NCI-H187 (cell line): Measurements from ENCODE around the gene RELN.
"Not testable (repeated sequence)": the region's sequence is repeated elsewhere in the genome, so short reads cannot be mapped to it uniquely, and the experiment has no call there.

Experiments
- DNase-seq, 2 experiments: peaks; one replicate each; lab custom pipeline; 2025; lab: John Stamatoyannopoulos, UW

RELN gene

DNA sequence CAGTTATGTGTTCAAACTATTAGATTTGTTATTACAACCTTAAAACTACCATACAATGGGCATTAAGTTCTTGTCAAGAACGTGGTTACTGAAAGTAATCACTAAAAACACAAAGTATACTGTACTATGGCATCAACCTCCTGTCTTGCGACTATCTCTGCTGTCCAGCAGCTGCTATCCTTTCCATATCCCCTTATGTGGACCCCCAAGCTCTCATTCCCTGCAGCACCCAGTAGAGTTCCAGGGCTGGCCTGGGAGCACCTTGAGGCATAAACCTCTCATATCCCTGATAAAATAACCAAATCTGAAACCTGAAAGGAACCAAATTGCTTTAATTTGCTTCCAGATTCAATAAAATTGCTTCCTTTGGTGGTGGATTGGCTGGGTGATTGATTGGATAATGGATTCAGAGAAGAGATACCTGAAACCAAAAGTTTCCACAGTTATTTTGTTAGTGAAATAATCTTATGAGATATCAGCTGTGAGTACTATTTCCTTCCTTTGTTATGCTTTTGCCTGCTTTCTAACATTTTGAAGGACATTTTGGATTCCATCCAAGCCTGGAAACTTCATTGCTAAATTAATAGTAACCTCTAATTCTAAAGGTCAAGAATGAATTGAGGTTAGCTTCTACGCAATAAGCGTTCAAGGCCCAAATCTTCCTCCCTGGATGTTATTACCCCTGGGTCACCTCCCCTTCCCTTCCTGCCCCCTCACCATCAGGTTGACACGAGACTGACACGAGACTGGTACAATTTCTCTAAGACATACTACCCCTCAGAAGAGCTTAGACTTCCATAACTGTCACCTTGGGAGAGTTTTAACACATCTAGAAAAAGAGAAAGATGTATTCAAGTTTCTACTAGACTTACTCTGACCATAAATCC lies 48.8 kb downstream of the RELN start:
- no peak for DNase-seq

DNA sequence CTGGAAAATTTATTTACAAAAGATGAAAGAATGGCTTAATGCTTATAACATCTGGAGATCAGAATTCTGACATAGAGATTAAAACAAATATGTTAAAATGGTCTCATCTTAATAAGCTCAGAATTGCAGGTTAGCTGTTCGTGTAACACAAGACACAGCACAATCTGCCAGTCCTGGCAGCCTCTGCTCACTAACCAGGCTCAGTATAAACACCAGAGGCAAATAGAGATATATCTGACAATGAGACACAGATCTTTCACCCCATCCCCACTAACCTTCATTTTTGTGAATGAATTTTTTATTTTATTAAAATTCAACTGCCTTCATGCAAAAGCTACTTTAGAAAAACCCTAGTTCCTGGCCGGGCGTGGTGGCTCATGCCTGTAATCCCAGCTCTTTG lies 51.8 kb downstream of the RELN start:
- no peak for DNase-seq

DNA sequence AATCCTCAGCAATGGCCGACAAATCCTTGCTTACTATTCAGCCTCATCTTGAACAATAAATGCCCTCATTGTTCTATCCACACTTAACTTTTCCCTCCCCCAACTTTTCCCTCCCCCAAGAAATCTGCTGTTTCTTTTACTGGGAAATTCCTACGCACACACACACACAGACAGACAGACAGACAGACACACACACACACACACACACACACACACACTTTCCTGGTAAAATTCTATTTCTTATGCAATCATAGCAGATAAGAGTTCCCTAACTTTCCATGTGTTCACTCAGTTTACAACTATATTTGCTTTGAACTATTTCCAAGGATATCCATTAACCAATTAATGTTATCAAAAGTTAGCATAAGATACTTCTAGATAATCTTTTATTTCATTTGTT lies 52.9 kb downstream of the RELN start:
- no peak for DNase-seq

DNA sequence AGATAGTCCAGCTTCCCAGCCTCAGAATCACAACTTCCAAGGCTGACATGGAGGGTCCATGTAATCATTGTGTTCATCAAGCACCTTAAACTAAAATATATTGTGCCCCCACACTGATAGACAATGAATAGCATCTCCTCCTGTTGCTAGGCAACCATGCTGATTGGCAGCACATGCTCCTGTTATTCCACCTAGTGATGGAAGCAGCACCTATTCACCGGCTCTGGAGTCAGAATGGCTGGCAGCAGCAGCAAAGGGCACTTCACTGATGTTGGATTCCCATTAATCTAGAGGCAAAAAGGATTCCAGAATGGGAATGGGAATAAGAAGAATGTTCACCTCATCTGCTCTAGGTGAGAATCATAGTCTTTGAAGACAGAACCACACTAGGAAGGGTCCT lies 55.0 kb downstream of the RELN start:
- no peak for DNase-seq

DNA sequence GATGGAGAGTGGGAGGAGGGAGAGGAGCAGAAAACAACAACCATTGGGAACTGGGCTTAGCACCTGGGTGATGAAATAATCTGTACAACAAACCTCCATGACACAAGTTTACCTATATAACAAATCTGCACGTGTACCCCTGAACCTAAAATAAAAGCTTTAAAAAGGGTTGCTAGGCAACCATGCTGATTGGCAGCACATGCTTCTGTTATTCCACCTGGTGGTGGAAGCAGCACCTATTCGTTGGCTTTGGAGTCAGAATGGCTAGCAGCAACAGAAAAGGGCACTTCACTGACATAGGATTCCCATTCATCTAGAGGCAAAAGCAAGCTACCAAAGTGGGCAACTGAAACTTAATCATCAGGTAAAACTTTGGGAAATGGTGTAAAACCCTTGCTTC lies 57.1 kb downstream of the RELN start:
- DNase-seq: no peak

DNA sequence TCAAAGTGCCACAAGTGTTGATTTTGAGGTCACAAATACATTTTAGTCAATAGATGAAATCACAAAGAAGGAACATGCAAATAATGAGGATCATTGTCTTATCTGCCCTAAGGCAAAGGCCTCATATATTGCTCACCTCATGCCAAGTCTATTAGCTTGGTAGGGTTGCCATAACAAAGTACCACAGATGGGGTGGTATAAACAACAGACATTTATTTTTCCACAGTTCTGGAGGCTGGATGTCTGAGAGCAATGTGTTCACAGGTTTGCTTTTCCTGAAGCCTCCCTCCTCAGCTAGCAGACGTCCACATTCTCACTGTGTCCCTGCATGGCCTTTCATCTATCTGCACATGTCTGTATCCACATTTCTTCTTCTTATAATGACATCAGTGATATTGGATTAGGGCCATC lies 59.6 kb downstream of the RELN start:
- no peak for DNase-seq

DNA sequence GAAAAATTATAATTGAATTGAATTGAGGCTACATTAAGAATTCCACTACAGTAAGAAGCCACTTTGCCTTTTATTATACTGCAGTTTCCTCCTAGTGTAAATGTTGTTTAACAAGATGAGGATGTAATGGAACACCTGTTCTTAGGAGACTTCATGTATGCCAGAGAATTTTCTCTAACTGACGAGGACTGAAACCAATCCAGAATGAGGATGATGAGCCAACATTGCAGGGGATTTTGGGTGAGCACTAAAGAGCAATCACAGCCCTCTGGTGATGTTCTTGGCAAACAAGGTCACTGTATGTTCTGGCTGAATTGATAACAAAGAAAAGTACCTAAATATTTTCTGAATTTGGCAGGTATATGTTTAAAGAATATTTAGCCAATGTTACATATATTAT lies 60.9 kb downstream of the RELN start:
- DNase-seq: no peak

DNA sequence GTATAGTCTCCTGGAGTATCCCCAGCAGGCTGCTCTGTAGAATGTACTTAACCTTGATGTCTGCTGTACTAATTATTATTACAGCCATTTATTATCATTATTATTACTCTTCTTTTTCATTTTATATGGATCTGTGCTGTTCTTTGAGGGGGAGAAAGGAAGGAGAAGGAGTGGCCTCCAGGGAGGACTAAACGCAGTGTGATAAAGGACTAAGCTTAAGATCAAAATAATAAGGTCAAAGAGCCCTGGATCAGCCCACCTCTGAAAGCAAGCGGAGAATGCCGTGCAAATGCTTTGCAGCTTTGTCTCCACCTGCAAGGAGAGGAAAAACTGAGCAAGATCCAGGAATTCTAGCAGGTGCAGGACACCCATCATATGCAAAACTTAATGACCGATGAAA lies 65.3 kb downstream of the RELN start:
- DNase-seq: no peak

DNA sequence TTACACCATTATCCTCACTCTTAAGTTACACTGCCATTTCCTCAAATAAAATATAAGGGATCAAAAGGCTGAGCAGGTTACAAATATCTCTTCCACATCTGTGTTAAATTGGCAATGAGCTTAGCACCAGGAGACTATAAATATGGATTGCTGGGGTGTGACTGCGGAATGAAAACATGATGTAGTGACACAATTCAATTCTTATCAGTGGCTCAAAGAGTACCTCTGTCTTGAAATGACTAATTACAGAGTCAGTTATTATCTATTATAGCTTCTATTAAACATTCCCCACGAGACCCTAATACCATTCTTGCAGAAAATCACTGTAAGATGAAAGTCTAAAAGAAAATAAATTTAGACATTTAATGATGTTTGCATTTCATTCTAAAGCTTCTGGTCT lies 67.1 kb downstream of the RELN start:
- DNase-seq: no peak

DNA sequence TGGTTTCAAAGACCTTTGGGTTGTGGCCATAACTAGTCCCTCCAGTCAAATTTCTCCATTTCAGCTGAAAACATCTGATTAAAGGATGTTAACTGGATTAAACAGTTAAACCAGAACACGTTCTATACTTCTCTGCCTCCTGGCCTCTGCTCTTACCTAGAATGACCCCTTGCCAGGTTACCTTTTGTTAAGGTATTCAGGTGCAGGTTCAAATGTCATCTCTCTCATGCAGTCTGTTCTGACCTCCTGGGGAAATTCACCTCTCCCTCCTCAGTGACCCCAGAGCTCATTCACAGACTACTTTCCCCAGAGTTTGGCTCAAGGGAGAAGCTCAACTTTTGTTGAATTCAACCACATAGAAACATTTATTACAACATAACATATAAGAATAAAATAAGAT lies 67.8 kb downstream of the RELN start:
- DNase-seq: no peak

DNA sequence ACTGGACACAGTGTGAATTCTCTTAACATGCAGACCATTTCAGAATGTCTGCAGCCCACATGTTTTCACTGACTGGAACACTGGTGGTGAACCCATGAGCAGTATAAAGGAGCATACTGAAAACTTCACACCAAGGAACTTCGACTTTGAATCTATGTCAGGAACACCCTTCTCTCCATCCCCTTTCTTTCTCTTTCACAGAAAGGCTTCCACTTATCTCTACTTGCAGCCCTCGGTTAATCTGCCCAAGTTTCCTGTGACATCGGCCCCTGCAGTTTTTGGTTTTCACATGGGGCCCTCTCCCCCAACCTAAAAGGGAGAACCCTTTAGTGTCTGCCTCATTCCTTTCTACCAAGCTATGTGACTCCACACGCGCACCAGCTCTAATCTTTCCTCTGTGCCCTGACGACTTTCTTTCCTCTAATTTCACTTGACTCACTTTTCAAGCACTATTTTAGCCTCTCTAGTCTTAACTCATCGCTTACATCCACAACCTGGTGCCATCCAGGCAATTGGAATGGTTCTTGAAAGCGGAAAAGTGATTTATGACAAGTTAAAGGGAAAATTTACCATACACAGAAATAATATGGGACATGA lies 70.1 kb downstream of the RELN start:
- DNase-seq: no peak

DNA sequence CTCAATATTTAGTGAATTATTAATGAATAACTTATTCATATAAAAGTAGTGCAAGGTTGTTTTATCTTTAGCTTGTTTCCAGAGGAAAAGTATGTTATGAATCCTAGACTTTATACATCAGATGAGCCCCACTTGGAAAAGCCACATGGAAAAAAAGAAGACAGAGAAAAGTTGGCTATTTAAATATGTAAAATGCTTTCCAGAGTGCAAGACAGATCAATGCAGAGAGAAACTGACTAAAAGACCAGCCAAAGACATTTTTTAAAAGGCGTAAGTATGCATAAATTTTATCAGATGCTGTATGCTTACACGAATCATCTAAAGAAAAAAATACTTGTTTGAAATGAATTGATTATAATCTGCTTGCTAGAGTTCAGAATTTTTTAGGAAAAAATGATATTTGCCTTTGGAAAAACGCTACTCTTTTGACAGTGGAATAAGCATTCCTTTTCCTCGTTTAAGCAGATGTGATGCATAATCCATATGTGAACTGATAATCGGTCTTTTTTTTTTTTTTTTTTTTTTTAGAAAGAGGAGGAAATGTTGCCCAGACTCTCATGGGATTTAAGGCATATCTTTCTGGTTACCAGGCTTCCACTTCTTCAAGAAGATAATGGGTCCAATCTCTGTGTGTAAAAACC lies 70.7 kb downstream of the RELN start:
- DNase-seq: no peak

DNA sequence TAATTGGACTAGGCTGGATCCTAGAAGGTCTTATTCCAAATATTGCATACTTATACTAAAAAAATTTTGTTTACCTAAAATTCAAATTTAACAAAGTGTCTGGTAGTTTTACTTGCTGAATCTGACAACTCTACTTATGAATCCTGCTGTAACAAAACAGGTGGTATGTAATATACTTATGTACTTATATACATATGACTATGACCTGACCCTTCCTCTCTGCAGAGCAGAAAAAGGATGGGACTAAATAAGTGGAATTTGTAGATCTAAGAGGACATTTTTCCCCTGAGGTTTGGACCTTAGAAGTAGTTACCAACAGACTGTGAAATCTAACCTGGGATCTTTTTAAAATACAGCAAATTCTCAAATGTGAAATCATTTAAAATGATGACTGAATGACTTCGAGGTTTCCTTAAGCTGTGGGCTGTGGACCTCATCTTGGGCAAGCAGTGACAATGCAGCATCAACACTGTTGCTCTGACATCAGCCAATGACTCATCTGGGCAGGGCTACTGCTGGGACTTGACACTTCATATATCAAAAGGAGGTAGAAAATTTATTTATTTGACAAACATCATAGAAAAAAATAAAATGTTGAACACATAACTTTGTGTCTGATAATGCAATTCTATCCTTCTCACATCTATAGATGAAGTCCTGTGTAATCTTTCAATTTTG lies 73.6 kb downstream of the RELN start:
- no peak for DNase-seq

DNA sequence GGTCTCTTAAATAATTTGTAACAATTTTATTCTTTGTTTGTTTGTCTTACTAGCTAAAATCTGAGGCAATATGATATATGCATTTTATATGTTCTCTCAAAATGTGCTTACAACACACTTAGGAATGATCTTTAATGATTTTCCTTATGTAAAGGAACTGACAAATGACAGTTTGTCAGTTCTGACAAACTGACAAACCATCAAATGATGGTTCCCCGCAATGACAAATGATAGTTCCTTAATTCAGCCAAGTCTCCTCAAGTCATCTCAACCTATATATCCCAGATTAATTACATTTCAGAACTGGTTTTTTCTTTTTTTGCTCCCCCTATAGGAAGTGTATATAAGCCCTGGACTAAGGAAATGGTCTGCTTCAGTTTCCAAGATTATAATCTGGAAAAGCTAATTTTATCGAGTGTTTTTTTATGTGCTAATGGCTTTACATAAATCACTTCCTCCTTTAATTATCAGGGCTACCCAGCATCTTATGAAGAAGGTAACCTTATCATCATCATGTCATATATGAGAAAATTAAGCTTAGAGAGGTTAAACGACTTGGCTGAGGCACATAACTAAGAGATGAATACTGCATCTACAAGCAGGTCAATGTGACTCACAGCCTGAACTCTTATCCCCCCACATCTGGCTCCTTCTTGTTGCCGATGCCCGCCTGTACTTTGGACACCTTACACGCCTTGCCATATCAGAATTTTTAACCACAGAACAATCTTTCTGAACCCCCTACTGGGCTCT lies 75.1 kb downstream of the RELN start:
- DNase-seq: no peak

DNA sequence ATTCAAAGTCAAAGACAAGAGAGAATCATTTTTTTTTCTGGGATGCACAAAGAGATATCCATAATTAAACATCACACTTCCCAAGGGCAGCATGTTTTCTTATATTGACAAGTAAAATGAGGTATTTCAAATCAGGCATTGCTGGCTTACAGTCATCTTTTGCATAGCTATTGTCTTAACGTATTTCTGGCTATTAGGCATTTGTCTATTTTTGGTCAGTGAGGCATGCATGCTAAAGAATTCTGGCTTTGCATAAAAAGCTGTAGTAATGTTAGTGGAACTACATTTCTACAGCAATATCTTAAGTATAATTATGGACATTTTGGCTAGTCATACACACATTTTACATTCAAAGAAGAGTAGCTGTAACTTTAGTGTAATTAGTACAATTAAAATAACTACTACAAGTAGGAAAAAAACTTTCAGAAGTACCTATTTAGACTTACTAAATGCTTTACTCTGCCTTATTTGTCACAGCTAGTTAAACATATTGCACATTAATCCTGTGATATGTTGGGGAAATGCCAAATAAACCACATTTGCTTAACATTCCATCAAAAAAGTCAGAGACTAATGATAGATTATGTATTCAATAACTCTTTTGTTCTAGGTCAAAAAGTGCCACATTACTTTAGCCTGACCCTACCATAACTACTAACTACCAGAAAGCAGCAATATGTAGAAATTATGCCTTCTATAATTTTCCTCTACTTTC lies 76.4 kb downstream of the RELN start:
- DNase-seq: no peak

DNA sequence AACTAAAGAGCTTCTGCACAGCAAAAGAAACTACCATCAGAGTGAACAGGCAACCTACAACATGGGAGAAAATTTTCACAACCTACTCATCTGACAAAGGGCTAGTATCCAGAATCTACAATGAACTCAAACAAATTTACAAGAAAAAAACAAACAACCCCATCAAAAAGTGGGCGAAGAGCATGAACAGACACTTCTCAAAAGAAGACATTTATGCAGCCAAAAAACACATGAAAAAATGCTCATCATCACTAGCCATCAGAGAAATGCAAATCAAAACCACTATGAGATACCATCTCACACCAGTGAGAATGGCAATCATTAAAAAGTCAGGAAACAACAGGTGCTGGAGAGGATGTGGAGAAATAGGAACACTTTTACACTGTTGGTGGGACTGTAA lies 78.4 kb downstream of the RELN start:
- DNase-seq: not testable (repeated sequence)

DNA sequence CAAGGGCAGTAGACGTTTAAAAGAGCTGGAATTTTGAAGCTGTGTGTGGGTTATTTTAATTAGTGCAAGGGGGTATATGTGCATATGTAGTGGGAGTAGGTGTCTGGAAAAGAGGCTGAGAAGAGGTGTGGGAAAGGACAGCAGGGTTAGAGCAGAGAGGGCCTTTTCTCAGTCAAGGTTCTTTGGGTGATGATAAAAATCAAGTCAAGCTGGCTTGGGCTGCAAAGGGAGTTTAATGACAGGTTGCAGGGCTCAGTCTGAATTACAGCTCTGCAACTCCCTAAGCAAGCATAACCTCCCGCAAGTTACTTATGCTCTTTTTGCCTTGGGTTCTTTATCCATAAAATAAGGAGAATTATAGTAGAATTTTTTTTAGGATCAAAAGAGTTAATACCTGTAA lies 83.5 kb downstream of the RELN start:
- DNase-seq: no peak

DNA sequence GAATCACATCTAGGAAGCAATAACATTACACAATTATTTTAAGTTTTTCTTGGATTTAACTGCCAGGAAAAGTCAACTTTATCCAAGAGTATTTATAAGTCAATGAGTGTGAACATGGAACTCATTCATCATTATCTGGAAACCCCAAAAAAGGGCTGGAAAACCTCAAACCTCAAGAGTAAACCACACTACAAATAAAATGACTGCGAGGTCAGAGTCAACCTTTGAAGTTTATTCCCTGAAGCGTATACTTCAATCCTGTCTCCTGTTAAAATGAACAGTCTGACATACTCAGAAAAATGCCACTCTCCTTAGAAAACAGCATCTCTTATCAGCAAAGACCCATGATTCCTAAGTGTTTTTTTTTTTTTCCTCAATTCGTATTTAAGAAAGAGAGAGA lies 86.5 kb downstream of the RELN start:
- no peak for DNase-seq

DNA sequence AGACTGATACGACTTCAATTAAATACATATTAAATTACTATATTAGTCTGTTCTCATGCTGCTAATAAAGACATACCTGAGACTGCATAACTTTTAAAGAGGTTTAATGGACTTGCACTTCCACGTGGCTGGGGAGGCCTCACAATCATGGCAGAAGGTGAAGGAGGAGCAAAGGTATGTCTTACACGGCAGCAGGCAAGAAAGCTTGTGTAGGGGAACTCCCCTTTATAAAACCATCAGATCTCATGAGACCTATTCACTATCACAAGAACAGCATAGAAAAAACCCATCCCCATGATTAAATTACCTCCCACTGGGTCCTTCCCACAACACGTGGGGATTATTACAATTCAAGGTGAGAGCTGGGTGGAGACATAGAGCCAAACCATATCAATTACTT lies 92.6 kb downstream of the RELN start:
- DNase-seq: not testable (repeated sequence)

DNA sequence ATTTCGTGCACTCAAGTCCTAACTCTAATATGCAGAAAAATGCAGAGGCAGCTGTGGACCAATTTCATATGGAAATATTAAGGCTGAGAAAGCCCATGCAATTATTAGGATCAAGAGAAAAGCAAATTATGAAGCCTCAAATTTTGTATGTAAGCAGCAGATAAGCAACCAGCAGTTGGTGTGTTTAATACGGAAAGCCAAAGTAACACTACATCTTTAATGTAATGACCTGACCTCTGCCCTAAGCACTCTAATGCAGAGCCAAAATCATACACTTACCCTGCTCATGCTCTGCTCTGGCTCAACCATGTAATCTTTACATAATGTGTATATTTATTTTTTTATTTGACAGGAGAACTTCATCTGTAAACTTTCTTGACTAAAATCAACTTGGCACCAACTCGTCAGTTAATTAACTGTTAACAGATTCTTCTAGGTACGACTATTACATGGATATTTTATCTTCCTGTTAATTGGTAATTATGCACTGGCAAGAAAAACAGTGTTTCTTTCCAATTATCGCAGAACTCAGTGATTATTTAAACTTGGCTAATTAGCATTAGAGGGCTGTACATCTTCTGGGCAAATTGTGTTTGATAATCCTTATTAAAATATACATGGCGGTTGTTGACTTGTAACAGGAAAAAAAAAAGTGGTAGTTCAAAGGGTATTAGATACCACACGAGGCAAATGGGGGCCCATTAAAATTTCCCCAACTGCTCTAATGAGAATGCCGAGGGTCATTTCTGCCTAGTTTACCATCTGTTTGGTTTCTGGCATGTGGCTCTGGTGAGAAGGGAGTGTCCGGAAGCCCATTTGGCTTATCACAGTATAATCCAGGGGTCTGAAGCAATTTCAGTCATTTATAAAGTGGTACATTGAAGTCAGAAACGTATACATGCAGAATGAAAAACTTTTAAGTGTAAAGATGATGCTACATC lies 94.5 kb downstream of the RELN start:
- no peak for DNase-seq
